Prostate gland (tissue), 2 donors: ENCODE measurements around the gene SMAP2.

Experiments
- POLR2A ChIP-seq: fragments of 450-650 bp; IDR thresholded peaks from one replicate; pipeline ENCODE4 v1.6.1; 2016; ENCODE audit warnings: antibody characterized with exemption, mild to moderate bottlenecking
- POLR2AphosphoS5 ChIP-seq: sonication (generic); formaldehyde crosslinking; IDR thresholded peaks from one replicate; pipeline ENCODE4 v1.6.1; 2017; ENCODE audit warnings: antibody characterized with exemption
- TF ChIP-seq, protein P1 (sequence below), 4 experiments: fragments of 200-600 bp in 2 of 4; fragments of 450-650 bp in 2 of 4; sonication (generic) in 2 of 4; IDR thresholded peaks; 1 replicate in 3 of 4; 2 replicates in 1 of 4; pipeline ENCODE4 v1.5.1; 2016 to 2019; ENCODE audit warnings: antibody characterized with exemption in 4 of 4, mild to moderate bottlenecking in 2 of 4, moderate library complexity in 2 of 4

DNA sequence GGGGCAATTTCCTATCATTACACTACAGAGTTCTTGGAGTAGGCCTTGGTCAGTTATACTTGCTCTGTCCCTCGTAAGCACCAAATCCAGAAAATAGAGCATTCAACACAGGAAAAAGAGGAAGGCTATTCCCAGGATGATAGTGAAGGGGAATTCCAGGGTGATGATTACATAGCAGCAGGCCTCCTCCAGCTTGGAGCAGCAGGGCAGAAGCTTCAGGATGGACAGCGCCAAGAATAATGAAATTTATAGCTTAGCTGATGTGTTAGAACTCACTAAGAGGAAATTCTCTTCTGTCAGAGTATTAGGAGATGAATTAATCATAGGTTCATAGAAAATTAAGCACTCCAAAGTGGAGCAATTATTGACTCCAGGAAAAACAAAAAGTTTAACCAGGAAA lies 10.8 kb upstream of the SMAP2 start:
- TF ChIP-seq, protein P1, sequence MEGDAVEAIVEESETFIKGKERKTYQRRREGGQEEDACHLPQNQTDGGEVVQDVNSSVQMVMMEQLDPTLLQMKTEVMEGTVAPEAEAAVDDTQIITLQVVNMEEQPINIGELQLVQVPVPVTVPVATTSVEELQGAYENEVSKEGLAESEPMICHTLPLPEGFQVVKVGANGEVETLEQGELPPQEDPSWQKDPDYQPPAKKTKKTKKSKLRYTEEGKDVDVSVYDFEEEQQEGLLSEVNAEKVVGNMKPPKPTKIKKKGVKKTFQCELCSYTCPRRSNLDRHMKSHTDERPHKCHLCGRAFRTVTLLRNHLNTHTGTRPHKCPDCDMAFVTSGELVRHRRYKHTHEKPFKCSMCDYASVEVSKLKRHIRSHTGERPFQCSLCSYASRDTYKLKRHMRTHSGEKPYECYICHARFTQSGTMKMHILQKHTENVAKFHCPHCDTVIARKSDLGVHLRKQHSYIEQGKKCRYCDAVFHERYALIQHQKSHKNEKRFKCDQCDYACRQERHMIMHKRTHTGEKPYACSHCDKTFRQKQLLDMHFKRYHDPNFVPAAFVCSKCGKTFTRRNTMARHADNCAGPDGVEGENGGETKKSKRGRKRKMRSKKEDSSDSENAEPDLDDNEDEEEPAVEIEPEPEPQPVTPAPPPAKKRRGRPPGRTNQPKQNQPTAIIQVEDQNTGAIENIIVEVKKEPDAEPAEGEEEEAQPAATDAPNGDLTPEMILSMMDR (IDR thresholded peaks at IDR 0.05): no peak
- TF ChIP-seq POLR2A (no peak), POLR2AphosphoS5 (no peak)
